HL-60/S4 treated with retinoic acid at 250 ng/mL for 4 days and 3 days (cell line): ENCODE data around the gene ALKBH8.
"Not testable (repeated sequence)": the region's sequence is repeated elsewhere in the genome, so short reads cannot be mapped to it uniquely, and the experiment has no call there.

ENCODE experiments used
- in situ Hi-C: fragments of 300-500 bp; cut with MboI; formaldehyde crosslinking; loops from 2 replicates; pipeline ENCODE4 v1.7.0; 2022; ENCODE audit warnings: low sequenced_read_pairs

Gene ALKBH8

GRCh38 chr11:107508201-107508857 is 57.2 kb downstream of the ALKBH8 start:
- in situ Hi-C loops, result no loop called here

- in situ Hi-C loops, result no loop called here
These were observed 59.8 kb downstream of the ALKBH8 start for GRCh38 chr11:107505647-107506225.

- in situ Hi-C loops, result no loop called here
These were observed 60.6 kb downstream of the ALKBH8 start for GRCh38 chr11:107504981-107505380.

DNA sequence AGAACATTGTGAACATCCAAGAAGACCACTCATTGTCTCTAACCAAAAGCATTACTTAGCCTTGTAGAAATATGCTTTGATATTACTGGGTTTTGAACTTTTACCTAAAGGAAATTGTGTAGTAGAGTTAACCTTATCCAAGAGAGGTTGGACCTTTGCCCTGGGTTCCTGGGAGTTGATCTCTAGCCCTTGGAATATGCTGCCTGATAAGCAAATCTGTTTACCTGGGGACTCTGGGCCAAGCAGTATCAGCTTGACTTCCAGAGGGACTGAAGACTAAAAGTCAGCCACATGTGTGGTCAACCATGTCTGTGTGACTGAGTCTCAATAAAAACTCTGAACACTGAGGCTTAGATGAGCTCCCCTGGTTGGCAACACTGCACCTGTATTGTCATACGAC is 63.8 kb downstream of the ALKBH8 start:
- in situ Hi-C loops, result no loop called here

DNA sequence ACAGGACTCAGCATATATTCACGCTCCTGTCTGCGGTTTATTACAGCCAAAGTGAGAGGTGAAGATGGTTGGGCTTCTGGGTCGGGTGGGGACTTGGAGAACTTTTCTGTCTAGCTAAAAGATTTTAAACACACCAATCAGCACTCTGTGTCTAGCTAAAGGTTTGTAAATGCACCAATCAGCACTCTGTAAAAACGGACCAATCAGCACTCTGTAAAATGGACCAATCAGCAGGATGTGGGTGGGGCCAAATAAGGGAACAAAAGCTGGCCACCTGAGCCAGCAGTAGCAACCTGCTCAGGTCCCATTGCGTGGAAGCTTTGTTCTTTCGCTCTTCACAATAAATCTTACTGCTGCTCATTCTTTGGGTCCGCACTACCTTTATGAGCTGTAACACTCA is 68.2 kb downstream of the ALKBH8 start:
- in situ Hi-C loops, result not testable (repeated sequence)

DNA sequence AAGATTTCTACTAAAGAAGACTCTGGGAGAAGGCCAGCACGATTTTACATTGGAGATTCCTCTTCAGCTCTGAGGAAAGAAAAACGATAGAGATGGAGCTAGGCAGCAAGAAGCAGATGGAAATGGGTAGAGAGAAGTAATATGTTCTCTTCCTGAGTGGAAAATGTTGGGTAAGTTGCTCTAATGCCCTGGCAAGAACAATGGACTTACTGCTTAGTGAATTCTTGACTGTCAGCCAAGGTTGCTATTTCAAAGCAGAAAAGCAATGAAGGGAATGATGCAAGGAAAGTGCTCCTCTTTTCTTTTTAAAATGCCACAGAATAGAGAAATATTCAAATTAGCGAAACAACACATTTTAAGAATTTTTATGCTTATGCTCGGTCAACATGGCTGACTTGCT is 69.5 kb downstream of the ALKBH8 start:
- in situ Hi-C loops, result no loop called here

DNA sequence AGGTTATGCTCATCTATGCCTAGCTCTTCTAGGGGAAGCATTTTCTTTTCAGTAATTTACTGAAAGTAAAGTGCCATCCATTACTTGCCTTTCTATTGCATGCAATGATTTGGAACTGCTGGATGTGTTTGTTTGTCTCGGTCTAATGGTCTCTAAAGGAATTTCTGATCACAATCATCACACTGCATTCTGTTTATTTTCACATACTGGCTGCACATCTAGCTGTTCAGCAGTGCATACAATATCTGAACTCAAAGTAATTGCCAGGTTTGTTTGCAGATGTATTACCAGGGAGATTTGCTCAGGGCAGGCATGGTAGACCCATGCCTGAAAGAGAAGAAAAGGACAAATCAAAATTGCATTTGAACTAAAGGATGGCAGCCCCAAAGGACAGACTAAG is 71.5 kb downstream of the ALKBH8 start:
- in situ Hi-C loops, result no loop called here

- in situ Hi-C loops, result no loop called here
These were observed 72.4 kb downstream of the ALKBH8 start for GRCh38 chr11:107493117-107493516.

DNA sequence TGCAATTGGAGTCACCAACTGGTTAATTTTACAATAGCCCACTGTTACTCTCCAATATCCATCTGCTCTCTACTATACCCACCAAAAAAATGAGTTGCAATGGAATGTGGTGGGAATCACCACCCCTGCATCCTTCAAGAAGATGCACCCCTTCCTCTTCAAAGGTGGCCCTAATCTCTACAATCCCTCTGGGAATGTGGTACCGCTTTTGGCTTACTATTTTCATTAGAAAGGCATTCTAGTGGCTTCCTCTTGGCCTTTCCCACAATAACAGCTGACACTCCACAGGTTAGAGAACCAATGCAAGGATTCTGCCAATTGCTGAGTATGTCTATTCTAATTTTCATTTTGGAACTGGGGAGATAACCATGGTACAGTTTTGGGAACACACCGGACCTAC is 74.7 kb downstream of the ALKBH8 start:
- in situ Hi-C loops, result no loop called here

DNA sequence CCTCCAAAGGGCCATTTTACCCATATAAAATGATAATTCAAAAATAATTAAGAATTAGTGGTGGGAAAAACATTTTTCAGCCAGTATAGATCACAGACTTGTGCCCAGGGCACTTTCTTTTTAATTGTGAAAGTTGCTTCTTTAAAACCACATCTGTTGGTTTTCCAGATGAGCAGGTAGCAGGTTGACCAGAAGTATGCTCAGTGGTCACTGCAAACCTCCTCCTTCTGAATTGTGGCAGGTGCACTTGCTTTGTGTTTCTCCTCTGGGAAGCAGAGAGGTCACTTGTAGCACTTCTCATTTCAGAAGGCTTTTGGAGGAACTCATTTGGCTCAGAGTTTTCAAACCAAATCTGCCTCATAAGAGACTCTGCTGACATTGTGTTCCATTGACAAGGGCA is 83.3 kb downstream of the ALKBH8 start:
- in situ Hi-C loops, result no loop called here

- in situ Hi-C loops, result no loop called here
These were observed 86.6 kb downstream of the ALKBH8 start for GRCh38 chr11:107478922-107479321.

DNA sequence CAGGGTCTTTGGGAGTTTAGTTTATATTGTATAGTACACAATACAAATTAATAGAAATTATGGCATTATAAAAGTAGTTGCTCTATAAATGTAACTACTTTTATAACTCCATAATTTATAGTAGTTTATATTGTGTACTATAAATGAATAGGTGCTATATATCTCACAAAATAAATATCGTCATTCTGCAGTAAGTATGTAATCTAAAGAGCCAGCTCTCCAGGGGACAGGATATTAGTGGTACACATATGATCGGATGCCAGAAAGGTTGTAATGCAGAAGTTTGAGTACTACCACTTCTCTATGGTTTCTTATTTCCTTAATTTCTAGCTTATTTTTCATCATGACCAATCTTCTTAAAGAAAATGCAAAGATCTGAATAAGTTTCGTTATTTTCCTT is 87.7 kb downstream of the ALKBH8 start:
- in situ Hi-C loops, result no loop called here

GRCh38 chr11:107473792-107474191 is 91.7 kb downstream of the ALKBH8 start:
- in situ Hi-C loops, result no loop called here

DNA sequence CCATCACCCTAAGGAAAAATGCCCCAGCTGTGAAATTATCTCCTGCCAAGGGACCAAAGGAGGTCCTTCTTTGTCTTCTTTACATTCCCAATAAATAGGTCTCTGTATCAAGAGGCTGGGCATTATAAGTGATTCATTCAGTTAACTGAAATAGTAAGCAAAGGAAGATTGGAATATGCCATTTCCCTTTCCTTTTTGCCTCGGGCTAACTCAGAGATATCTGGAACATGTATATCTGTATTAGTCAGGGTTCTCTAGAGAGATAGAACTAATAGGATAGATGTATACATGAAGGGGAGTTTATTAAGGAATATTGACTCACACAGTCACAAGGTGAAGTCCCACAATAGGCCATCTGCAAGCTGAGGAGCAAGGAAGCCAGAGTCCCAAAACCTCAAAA is 92.6 kb downstream of the ALKBH8 start:
- in situ Hi-C loops, result no loop called here

DNA sequence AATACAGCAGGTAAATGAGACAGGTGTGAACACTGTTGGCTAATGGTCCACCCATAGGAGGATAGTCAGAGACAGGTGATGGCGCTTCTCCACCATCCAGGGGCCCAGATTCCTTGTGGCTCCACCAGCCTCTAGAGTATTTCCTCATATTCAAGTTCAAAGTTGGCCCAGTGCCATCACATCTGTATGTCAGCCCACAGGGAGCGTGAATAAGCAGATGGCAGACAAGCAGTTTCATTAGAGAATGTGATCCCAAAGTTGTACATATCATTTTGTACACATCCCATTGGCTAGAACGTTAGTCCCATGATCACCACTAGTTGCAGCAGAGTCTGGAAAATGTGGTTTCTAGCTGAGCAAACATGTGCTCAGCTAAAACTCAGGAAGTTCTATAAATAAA is 96.9 kb downstream of the ALKBH8 start:
- in situ Hi-C loops, result no loop called here

- in situ Hi-C loops, result no loop called here
These were observed 97.8 kb downstream of the ALKBH8 start for GRCh38 chr11:107467696-107468095.

DNA sequence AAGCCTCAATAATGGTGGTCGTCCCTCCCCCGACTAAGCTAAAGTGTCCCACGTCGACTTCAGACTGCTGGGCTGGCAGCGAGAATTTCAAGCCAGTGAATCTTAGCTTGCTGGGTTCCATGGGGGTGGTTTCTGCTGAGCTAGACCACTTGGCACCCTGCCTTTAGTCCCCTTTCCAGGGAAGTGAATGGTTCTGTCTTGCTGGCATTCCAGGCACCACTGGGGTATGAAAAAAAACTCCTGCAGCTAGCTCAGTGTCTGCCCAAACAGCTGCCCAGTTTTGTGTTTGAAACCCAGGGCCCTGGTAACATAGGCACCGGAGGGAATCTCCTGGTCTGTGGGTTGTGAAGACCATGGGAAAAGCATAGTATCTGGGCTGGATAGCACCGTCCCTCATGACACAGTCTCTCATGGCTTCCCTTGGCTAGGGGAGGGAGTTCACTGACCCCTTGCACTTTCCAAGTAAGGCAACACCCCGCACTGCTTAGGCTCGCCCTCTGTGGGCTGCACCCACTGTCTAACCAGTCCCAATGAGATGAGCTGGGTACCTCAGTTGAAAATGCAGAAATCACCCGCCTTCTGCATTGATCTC is 99.2 kb downstream of the ALKBH8 start:
- in situ Hi-C loops, result not testable (repeated sequence)

- in situ Hi-C loops, result no loop called here
These were observed 107.8 kb downstream of the ALKBH8 start, which contains the start of gene CWF19L2 for GRCh38 chr11:107457558-107458271. CWF19L2 (minus strand) TSS chr11:107457825; CDS start chr11:107457816, 9 bp downstream.

- in situ Hi-C loops, result no loop called here
These were observed 108.4 kb downstream of the ALKBH8 start for GRCh38 chr11:107457205-107457557.

DNA sequence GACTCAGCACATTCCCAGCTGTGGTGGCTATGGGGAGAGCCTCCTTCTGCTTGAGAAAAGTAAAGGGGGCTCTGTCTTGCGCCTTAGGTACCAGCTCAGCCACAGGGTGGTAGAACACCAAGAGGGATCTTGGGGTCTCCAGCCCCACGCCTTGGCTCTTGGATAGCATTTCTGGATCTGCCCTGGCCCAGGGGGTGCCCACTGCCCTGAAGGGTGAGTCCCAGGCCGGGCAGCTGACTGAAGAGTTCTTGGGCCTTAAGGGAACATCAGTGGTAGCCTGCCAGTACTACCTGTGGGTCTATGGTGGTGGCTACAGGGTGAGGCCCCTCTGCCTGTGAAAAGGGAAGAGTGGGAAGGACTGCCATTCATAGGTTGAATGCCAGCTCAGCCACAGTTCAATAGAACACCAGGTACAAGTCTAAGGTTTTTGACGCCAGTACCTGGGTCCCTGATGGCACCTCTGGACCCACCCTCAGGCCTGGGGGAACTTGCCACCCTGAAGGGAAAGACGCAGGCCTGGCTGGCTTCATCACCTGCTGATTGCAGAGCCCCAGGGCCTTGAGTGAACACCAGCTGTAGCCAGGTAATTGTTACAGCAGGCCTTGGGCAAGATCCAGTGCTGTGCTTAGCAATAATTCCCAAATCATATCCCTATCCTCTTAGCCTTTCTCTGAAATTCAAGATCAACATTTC is 111.8 kb downstream of the ALKBH8 start:
- in situ Hi-C loops, result no loop called here
